OCI-LY1 (cell line): Measurements from ENCODE around the gene SDK1.

Experiments
- H2AFZ ChIP-seq: fragments of 200-600 bp; sonication (generic), shearing (Covaris generic); 2 replicates; pipeline ENCODE4 v1.6.0; 2014; ENCODE audit warnings: antibody characterized with exemption, mild to moderate bottlenecking, low read length
- H3F3A ChIP-seq: fragments of 200-600 bp; sonication (generic), shearing (Covaris generic); 2 replicates; pipeline ENCODE4 v1.6.0; 2014; ENCODE audit warnings: mild to moderate bottlenecking, antibody characterized with exemption, low read length, moderate library complexity; ENCODE audit not compliant: insufficient read depth
- H3K27ac ChIP-seq: fragments of 200-600 bp; sonication (generic); 2 replicates; pipeline ENCODE4 v1.5.1; 2014; ENCODE audit warnings: low read length, mixed run types, mild to moderate bottlenecking, low read depth; ENCODE audit not compliant: poor library complexity, severe bottlenecking
- H3K27me3 ChIP-seq: fragments of 200-600 bp; sonication (generic); 2 replicates; pipeline ENCODE4 v1.6.0; 2014; ENCODE audit warnings: antibody characterized with exemption, mild to moderate bottlenecking, low read length, moderate library complexity; ENCODE audit not compliant: insufficient read depth
- H3K36me3 ChIP-seq: fragments of 200-600 bp; sonication (generic); 2 replicates; pipeline ENCODE4 v1.6.1; 2014; ENCODE audit warnings: mild to moderate bottlenecking, antibody characterized with exemption, low read length, moderate library complexity, mixed read lengths; ENCODE audit not compliant: insufficient read depth
- H3K4me1 ChIP-seq: fragments of 200-600 bp; sonication (generic); 2 replicates; pipeline ENCODE4 v1.5.1; 2014; ENCODE audit warnings: mild to moderate bottlenecking, low read length, moderate library complexity; ENCODE audit not compliant: insufficient read depth, severe bottlenecking
- H3K4me2 ChIP-seq: fragments of 200-600 bp; sonication (generic), shearing (Covaris generic); 2 replicates; pipeline ENCODE4 v1.6.1; 2014; ENCODE audit warnings: low read length
- H3K4me3 ChIP-seq: fragments of 200-600 bp; sonication (generic); 2 replicates; pipeline ENCODE4 v1.5.1; 2014; ENCODE audit warnings: low read length, low read depth, mild to moderate bottlenecking, mixed read lengths; ENCODE audit not compliant: poor library complexity, severe bottlenecking
- H3K79me2 ChIP-seq: fragments of 200-600 bp; shearing (Covaris generic); 2 replicates; pipeline ENCODE4 v1.6.1; 2016; ENCODE audit warnings: mixed run types, low read length, mixed read lengths; ENCODE audit not compliant: insufficient read depth
- H3K9ac ChIP-seq: fragments of 200-600 bp; sonication (generic), shearing (Covaris generic); 2 replicates; pipeline ENCODE4 v1.6.1; 2014; ENCODE audit warnings: mild to moderate bottlenecking, low read length, mixed read lengths
- H3K9me2 ChIP-seq: fragments of 200-600 bp; sonication (generic), shearing (Covaris generic); 2 replicates; pipeline ENCODE4 v1.6.1; 2014; ENCODE audit warnings: low read depth, mild to moderate bottlenecking, low read length, mixed read lengths
- H3K9me3 ChIP-seq: fragments of 200-600 bp; shearing (Covaris generic); 2 replicates; pipeline ENCODE4 v1.6.1; 2014; ENCODE audit warnings: low read length, mixed read lengths
- H4K20me1 ChIP-seq: fragments of 200-600 bp; sonication (generic), shearing (Covaris generic); 2 replicates; pipeline ENCODE4 v1.6.0; 2016; ENCODE audit warnings: mild to moderate bottlenecking, low read length; ENCODE audit not compliant: insufficient read depth
- EZH2 ChIP-seq: fragments of 200-600 bp; sonication (generic), shearing (Covaris generic); IDR thresholded peaks from 2 replicates; pipeline ENCODE4 v1.8.0; 2017; ENCODE audit warnings: borderline replicate concordance, mixed run types, mild to moderate bottlenecking, antibody characterized with exemption, low read length, moderate library complexity, mixed read lengths
- TF ChIP-seq, protein P1 (sequence below): fragments of 200-600 bp; sonication (generic), shearing (Covaris generic); IDR thresholded peaks from 2 replicates; pipeline ENCODE4 v1.5.1; 2017; ENCODE audit warnings: mild to moderate bottlenecking, antibody characterized with exemption, low read length, moderate library complexity, mixed read lengths

The SDK1 gene

DNA sequence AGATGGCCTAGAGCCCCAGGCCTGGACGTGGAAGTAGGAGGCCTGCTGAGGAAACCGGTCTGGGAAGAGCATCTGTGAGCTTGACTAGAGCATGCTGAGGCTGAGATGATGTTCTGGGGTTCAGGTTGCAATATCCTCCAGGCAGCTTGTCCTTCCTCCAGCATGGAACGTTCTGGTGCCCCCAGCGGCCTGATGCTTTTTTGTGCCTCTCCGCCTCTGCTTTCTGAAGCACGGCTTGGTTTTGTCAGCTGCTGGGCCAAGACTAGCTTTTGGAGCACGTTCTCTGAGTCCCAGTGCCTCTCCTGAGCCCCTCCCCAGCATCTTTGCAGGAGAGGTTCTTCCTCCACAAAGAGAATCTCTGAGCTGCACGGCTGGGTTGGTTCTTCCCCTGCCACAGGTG is 699.1 kb downstream of the SDK1 start:
- H2AFZ ChIP-seq = no peak overlapping the region
- no peak overlapping the region for H3K9ac ChIP-seq
- no peaks in the 10 kb centered on the region for H3K36me3 ChIP-seq
- H3K27ac ChIP-seq = no peak overlapping the region
- H4K20me1 ChIP-seq = no peaks in the 10 kb centered on the region
- no peaks in the 10 kb centered on the region for H3K9me2 ChIP-seq
- no peaks in the 10 kb centered on the region for H3F3A ChIP-seq
- no peak overlapping the region for H3K4me2 ChIP-seq
- no peaks in the 10 kb centered on the region for H3K27me3 ChIP-seq
- no peak for TF ChIP-seq EZH2
- TF ChIP-seq, protein P1, sequence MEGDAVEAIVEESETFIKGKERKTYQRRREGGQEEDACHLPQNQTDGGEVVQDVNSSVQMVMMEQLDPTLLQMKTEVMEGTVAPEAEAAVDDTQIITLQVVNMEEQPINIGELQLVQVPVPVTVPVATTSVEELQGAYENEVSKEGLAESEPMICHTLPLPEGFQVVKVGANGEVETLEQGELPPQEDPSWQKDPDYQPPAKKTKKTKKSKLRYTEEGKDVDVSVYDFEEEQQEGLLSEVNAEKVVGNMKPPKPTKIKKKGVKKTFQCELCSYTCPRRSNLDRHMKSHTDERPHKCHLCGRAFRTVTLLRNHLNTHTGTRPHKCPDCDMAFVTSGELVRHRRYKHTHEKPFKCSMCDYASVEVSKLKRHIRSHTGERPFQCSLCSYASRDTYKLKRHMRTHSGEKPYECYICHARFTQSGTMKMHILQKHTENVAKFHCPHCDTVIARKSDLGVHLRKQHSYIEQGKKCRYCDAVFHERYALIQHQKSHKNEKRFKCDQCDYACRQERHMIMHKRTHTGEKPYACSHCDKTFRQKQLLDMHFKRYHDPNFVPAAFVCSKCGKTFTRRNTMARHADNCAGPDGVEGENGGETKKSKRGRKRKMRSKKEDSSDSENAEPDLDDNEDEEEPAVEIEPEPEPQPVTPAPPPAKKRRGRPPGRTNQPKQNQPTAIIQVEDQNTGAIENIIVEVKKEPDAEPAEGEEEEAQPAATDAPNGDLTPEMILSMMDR = no peak
- no peaks in the 10 kb centered on the region for H3K79me2 ChIP-seq
- H3K4me3 ChIP-seq = no peak overlapping the region
- H3K9me3 ChIP-seq = no peaks in the 10 kb centered on the region
- no peaks in the 10 kb centered on the region for H3K4me1 ChIP-seq

DNA sequence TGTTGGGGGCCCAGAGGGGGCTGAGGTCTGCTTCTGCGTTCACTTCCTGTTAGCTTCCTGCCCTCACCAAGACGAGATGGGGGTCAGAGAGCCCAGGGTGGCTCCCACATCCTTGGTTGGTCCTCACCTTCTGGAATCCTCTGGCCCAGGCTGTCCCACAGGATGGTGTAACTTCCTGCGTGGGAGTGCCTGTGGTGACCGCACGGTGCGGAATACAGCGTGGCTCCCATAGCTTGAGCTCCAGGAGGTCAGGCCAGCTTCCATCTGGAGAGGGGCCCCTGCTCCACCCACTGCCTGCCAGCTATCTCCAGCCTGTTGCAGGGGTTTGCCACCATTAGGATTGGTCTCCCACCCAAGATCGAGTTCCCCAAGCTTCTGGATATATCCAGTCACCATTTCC is 699.9 kb downstream of the SDK1 start:
- TF ChIP-seq, protein P1 = no peak
- no peak for TF ChIP-seq EZH2
- H3K79me2 ChIP-seq = no peaks in the 10 kb centered on the region
- H3F3A ChIP-seq = no peaks in the 10 kb centered on the region
- H3K9me2 ChIP-seq = no peaks in the 10 kb centered on the region
- H2AFZ ChIP-seq = no peak overlapping the region
- H3K9ac ChIP-seq = no peak overlapping the region
- H3K27ac ChIP-seq = no peak overlapping the region
- H3K9me3 ChIP-seq = no peaks in the 10 kb centered on the region
- H3K4me2 ChIP-seq = no peak overlapping the region
- H4K20me1 ChIP-seq = no peaks in the 10 kb centered on the region
- H3K36me3 ChIP-seq = no peaks in the 10 kb centered on the region; the same call in 1 of the 2 replicates
- no peaks in the 10 kb centered on the region for H3K27me3 ChIP-seq
- H3K4me1 ChIP-seq = peaks cover 7% of the 10 kb centered on the region
- no peak overlapping the region for H3K4me3 ChIP-seq

DNA sequence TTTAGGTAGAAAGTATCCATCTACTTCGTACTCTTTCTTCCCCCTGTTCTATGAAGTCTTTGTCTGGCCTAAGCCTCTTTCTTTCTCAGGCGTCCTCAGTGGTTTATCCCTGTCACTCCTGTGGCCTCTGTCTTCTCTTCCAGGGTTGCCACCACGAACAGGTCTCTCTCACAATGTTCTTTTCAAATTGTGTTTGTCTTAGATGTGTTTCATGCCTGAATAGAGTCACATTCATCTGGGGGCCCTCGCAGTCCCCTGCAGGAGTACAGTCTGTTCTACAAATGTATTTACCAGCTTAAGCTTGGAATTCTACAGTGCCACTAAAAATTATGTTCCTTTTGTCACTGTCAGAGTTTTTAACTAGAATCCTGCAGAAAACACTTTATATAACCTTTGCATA is 700.7 kb downstream of the SDK1 start:
- Histone ChIP-seq H3K9ac (no peak overlapping the region), H3K36me3 (no peaks in the 10 kb centered on the region; the same call in 1 of the 2 replicates), H3F3A (no peaks in the 10 kb centered on the region), H2AFZ (no peak overlapping the region), H3K9me3 (no peaks in the 10 kb centered on the region), H4K20me1 (no peaks in the 10 kb centered on the region), H3K4me3 (no peak overlapping the region), H3K27ac (no peak overlapping the region), H3K4me1 (peaks cover 9% of the 10 kb centered on the region), H3K27me3 (no peaks in the 10 kb centered on the region), H3K79me2 (no peaks in the 10 kb centered on the region), H3K9me2 (no peaks in the 10 kb centered on the region), H3K4me2 (no peak overlapping the region)
- no peak for TF ChIP-seq EZH2
- TF ChIP-seq, protein P1 = no peak
